ENCODE results near the gene GTF2E1.

The GTF2E1 gene

GRCh38 chr3:120742198-120742848 lies at the start of gene GTF2E1, which contains the start of gene RABL3:
Gene GTF2E1, plus strand, starts transcription at chr3:120742744. Its CDS starts 7,809 bp downstream, at chr3:120750553.
Gene RABL3, minus strand, starts transcription at chr3:120742516. Its CDS starts 9 bp downstream, at chr3:120742507.
- DNase-seq (ENCODE audit: low spot score): peak; percentile 98

DNA sequence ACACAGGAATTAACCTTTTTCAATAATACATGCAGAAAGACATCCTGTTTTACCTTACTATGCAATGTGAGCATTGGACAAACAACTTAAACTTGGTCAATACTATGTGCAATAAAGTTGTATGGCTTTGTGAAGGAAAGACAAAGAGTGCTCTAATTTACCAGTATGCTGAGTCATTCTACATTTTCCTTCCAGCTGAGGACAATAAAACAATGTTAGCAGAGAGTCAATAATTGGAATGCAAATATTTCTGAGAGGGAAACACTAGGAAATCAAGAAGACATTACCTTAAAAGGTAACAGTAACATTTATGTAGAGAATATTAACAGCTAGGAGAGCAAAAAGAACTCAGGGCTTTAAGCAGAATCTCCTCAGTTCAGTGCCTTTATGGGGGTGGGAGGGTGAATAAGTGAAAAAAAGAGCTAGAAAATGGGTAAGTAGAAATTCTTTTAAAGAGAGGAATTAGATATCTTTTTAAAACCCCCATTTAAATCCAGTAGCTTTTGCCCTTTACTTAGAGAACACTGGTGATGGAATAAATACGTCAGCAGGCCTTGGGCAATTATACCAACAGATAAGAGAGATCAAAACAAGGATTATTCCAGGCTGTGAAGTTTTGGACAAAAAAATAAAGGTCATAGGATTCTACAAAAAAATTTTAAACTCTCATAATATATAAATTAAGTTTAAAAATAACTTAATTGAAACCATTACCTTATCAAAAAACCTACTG lies 48.9 kb upstream of the GTF2E1 start:
- DNase-seq (ENCODE audit: low spot score): no peak

- DNase-seq (ENCODE audit: low spot score): no peak
Measured at GRCh38 chr3:120699333-120699732, 43.2 kb upstream of the GTF2E1 start.

- no peak for DNase-seq (ENCODE audit: low spot score)
Measured at GRCh38 chr3:120705884-120706582, 36.5 kb upstream of the GTF2E1 start.

DNA sequence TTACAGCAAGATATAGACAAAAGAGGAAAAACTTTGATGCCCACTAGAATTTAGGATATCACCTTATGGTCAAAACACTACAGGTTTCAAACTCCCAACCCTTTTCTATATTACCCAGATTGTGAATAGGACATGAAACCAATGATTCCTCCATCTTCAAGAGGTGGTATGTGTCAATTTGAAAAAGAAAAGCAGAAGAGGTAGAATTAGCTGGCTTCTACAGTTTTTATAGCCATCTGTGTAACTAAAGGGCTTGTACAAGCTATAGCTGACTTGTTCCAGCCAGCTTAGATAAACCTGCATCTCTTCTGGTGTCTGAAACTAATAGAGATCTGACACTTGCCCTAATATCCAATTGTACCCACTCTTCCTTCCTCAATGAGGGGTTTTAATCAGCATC lies 35.6 kb upstream of the GTF2E1 start:
- no peak for DNase-seq (ENCODE audit: low spot score)

GRCh38 chr3:120708408-120708807 lies 34.1 kb upstream of the GTF2E1 start:
- DNase-seq (ENCODE audit: low spot score): no peak

GRCh38 chr3:120710369-120710768 lies 32.2 kb upstream of the GTF2E1 start:
- DNase-seq (ENCODE audit: low spot score): no peak

DNA sequence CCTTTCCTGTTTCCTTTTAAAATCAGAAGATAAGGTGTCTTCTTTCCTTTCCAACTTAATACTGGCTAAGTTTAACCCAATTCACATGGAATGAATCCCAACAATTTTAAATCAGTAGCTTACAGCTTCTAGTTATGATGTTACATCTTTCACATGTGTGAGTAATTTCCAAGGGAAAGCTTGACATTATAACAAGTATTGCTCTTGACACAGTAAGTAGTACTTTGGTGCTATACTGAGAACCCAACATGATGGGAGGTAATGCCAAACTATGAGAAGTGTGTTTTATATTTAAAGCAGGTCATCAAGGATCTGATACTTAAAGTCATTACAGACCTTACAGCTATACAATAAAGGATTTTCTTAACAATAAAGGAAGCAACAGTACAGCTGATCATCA lies 29.3 kb upstream of the GTF2E1 start:
- DNase-seq (ENCODE audit: low spot score): no peak

DNA sequence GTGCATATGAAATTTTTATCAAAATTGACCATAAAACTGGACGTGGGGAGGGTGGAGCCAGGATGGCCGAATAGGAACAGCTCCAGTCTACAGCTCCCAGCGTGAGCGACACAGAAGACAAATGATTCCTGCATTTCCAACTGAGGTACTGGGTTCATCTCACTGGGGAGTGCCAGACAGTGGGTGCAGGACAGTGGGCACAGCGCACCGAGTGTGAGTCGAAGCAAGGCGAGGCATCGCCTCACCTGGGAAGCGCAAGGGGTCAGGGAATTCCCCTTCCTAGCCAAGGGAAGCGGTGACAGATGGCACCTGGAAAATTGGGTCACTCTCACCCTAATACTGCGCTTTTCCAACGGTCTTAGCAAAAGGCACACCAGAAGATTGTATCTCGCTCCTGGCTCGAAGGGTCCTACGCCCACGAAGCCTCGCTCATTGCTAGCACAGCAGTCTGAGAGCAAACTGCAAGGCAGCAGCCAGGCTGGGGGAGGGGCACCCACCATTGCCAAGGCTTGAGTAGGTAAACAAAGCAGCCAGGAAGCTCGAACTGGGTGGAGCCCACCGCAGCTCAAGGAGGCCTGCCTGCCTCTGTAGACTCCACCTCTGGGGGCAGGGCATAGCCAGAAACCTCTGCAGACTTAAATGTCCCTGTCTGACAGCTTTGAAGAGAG lies 23.2 kb upstream of the GTF2E1 start:
- peak; percentile 83 for DNase-seq (ENCODE audit: low spot score)

DNA sequence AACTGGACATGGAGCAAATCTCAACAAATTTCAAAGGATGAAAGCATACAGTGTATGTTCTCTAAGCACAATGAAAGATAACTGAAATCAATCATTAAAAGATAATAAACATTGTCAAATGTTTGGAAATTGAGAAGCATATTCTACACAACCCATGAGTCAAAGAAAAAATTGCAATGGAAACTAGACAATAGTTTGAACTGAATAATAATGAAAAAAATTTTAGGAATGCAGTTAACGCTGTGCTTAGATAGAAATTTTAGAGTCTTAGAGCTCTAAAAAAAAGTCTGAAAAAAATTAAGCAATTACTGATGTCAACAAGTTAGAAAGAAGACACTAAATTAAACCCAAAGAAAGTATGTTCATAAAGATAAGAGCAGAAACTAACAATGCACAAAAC lies 15.8 kb upstream of the GTF2E1 start:
- no peak for DNase-seq (ENCODE audit: low spot score)

GRCh38 chr3:120730576-120731542 lies 11.7 kb upstream of the GTF2E1 start:
- no peak for DNase-seq (ENCODE audit: low spot score)

DNA sequence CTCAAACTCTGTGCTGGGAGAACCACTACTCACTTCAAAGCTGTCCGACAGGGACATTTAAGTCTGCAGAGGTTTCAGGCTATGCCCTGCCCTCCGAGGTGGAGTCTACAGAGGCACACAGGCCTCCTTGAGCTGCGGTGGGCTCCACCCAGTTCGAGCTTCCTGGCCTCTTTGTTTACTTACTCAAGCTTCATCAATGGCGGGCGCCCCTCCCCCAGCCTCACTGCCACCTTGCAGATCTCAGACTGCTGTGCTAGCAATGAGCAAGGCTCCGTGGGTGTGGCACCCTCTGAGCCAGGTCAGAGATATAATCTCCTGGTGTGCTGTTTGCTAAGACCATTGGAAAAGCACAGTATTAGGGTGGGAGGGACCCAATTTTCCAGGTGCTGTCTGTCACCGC lies 4.5 kb upstream of the GTF2E1 start:
- DNase-seq (ENCODE audit: low spot score): peak; percentile 7

DNA sequence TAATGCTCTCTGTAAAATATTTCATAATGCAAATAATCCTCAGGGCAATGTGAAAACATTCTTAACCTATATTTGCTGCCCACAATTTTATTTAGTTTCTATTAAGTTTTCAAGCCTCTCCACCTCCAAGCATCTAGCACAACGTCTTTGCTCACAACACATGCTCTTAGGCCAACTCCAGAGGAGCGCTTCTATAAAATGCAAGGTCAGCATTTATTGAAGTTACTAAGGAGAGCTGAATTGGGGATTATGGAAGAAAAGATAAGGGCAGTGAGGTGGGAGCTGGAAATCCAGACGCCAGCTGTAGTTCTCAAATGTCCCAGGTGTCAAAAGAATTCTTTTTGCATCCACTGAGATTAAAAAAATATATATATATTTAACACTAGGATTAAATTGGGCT lies 1.2 kb upstream of the GTF2E1 start:
- DNase-seq (ENCODE audit: low spot score): no peak

DNA sequence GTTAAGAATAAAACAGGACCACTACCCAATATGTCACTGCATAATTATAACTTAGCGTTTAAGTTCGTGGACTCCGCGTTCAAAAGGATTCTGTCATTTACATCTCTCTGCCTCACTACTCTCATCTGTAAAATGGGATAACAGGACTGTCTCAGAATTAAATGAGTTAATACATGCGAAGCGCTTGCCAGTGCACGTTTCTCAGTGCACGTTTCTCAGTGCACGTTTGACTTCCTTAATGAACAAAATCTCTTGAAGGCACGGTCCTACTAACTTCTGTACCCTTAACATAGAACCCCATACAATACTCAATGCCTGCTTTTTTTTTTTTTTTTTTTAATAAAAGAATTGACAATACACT lies 727 bp upstream of the GTF2E1 start:
- DNase-seq (ENCODE audit: low spot score): no peak

GRCh38 chr3:120742849-120743365 lies 363 bp downstream of the GTF2E1 start:
- peak; percentile 17 for DNase-seq (ENCODE audit: low spot score)

GRCh38 chr3:120743556-120744195 lies 1.1 kb downstream of the GTF2E1 start:
- DNase-seq (ENCODE audit: low spot score): no peak

- DNase-seq (ENCODE audit: low spot score): no peak
Measured at GRCh38 chr3:120745466-120745865, 2.9 kb downstream of the GTF2E1 start.

GRCh38 chr3:120749843-120750242 lies 7.3 kb downstream of the GTF2E1 start:
- DNase-seq (ENCODE audit: low spot score): no peak

GRCh38 chr3:120752230-120752629 lies 9.7 kb downstream of the GTF2E1 start:
- DNase-seq (ENCODE audit: low spot score): no peak

DNA sequence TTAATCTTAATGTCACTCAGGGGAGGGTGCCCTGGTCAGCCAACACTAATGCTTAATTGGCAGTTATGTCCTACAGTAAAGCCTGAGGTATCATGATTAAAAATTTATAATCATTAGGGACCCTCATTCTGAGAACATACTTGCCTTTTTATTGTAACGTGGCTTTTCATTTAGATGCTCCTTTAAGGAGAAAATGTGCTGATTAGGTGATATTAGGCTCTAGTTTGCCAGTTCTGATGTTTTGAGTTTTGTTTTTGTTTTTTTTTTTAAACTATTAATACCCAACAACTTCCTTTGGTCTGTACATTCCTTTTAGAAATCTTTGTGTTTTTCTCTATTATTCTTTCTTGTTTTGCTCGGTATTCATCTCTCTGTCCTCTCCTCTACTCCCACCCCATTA lies 10.3 kb downstream of the GTF2E1 start:
- no peak for DNase-seq (ENCODE audit: low spot score)

DNA sequence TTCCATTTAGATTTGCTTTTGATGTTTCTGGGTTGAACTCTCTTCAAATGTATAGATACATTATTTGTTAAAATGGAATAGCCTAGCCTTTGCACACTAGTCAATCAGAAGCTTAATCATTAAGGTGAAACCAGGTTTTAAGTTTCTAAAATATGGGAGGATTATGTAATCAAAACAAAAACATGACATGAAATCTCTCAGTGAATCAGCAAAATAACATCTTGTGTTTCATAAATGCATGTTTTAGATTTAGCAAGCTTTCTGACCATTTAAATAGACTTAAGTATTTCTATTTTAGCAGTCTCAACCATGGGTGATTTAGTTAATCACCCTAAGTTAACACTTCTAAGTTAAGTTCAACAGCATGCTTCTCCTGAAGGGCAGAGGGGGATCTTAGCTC lies 11.3 kb downstream of the GTF2E1 start:
- no peak for DNase-seq (ENCODE audit: low spot score)
